KMS-11 (cell line): ENCODE data around the gene TEX14.
"Not testable (repeated sequence)": the region's sequence is repeated elsewhere in the genome, so short reads cannot be mapped to it uniquely, and the experiment has no call there.

Source experiments
- H2AFZ ChIP-seq: fragments of 200-600 bp; sonication (generic); 2 replicates; pipeline ENCODE4 v1.6.1; 2016; ENCODE audit warnings: antibody characterized with exemption, mixed run types, low read depth
- H3K27ac ChIP-seq: fragments of 200-600 bp; sonication (generic); 2 replicates; pipeline ENCODE4 v1.6.1; 2016; ENCODE audit warnings: mild to moderate bottlenecking, mixed run types
- H3K27me3 ChIP-seq: fragments of 200-600 bp; sonication (generic); 2 replicates; pipeline ENCODE4 v1.6.1; 2017; ENCODE audit warnings: mild to moderate bottlenecking, low read depth, mixed run types, moderate library complexity; ENCODE audit not compliant: insufficient read depth
- H3K36me3 ChIP-seq: fragments of 200-600 bp; sonication (generic); 2 replicates; pipeline ENCODE4 v1.6.1; 2017; ENCODE audit warnings: mild to moderate bottlenecking, mixed run types; ENCODE audit not compliant: insufficient read depth
- H3K4me1 ChIP-seq: fragments of 200-600 bp; sonication (generic); 2 replicates; pipeline ENCODE4 v1.6.1; 2016; ENCODE audit warnings: mild to moderate bottlenecking, low read depth, mixed run types; ENCODE audit not compliant: poor library complexity, severe bottlenecking
- H3K4me2 ChIP-seq: fragments of 200-600 bp; sonication (generic); 2 replicates; pipeline ENCODE4 v1.7.0; 2016; ENCODE audit warnings: mild to moderate bottlenecking, mixed run types
- H3K4me3 ChIP-seq: fragments of 200-600 bp; sonication (generic); IDR thresholded peaks from 2 replicates; pipeline ENCODE4 v1.6.1; 2017; ENCODE audit warnings: low read depth, low read length, mixed read lengths; ENCODE audit not compliant: insufficient read depth
- H3K79me2 ChIP-seq: fragments of 200-600 bp; sonication (generic); 2 replicates; pipeline ENCODE4 v1.6.1; 2016; ENCODE audit warnings: low read depth, mixed run types; ENCODE audit not compliant: insufficient read depth
- H3K9ac ChIP-seq: fragments of 200-600 bp; sonication (generic); 2 replicates; pipeline ENCODE4 v1.6.1; 2016; ENCODE audit warnings: mild to moderate bottlenecking, mixed run types
- H4K20me1 ChIP-seq: fragments of 200-600 bp; sonication (generic); 2 replicates; pipeline ENCODE4 v1.6.1; 2016; ENCODE audit warnings: mild to moderate bottlenecking, mixed run types; ENCODE audit not compliant: insufficient read depth
- CTCF ChIP-seq: fragments of 200-600 bp; sonication (generic); conservative IDR thresholded peaks from 2 replicates; pipeline ENCODE4 v1.6.1; 2017; ENCODE audit warnings: low read depth, mild to moderate bottlenecking, antibody characterized with exemption, low read length, moderate library complexity, mixed read lengths

The TEX14 gene

GRCh38 chr17:58688521-58688920 lies 3.3 kb downstream of the TEX14 start:
- Histone ChIP-seq H2AFZ (no peak overlapping the region), H3K4me1 (peaks cover 9% of the 10 kb centered on the region), H3K4me2 (no peak overlapping the region), H3K27me3 (no peaks in the 10 kb centered on the region), H4K20me1 (no peaks in the 10 kb centered on the region), H3K9ac (no peak overlapping the region), H3K4me3 (no peak overlapping the region), H3K79me2 (peaks cover 9% of the 10 kb centered on the region), H3K27ac (no peak overlapping the region), H3K36me3 (no peaks in the 10 kb centered on the region)
- no peak for TF ChIP-seq CTCF

GRCh38 chr17:58686980-58687379 lies 4.9 kb downstream of the TEX14 start:
- H3K9ac ChIP-seq, result no peak overlapping the region
- H3K4me3 ChIP-seq, result no peak overlapping the region
- no peak for TF ChIP-seq CTCF
- H2AFZ ChIP-seq, result no peak overlapping the region
- H3K36me3 ChIP-seq, result no peaks in the 10 kb centered on the region
- peaks cover 2% of the 10 kb centered on the region for H3K4me1 ChIP-seq
- H3K27me3 ChIP-seq, result no peaks in the 10 kb centered on the region
- H4K20me1 ChIP-seq, result no peaks in the 10 kb centered on the region
- H3K79me2 ChIP-seq, result no peaks in the 10 kb centered on the region
- no peak overlapping the region for H3K27ac ChIP-seq
- H3K4me2 ChIP-seq, result no peak overlapping the region

- H3K4me1 ChIP-seq, H3K27ac ChIP-seq, H3K4me2 ChIP-seq, H3K9ac ChIP-seq, H3K36me3 ChIP-seq, H2AFZ ChIP-seq, H3K4me3 ChIP-seq, H3K79me2 ChIP-seq, H3K27me3 ChIP-seq, H4K20me1 ChIP-seq: not testable (repeated sequence)
Observed at GRCh38 chr17:58684462-58684861, 7.4 kb downstream of the TEX14 start.

- H2AFZ ChIP-seq, result no peak overlapping the region
- no peaks in the 10 kb centered on the region for H3K36me3 ChIP-seq
- no peaks in the 10 kb centered on the region for H3K4me1 ChIP-seq
- H4K20me1 ChIP-seq, result no peaks in the 10 kb centered on the region
- no peak overlapping the region for H3K4me3 ChIP-seq
- no peaks in the 10 kb centered on the region for H3K27me3 ChIP-seq
- H3K27ac ChIP-seq, result no peak overlapping the region
- H3K9ac ChIP-seq, result no peak overlapping the region
- no peak for TF ChIP-seq CTCF
- H3K4me2 ChIP-seq, result no peak overlapping the region
- no peaks in the 10 kb centered on the region for H3K79me2 ChIP-seq
Observed at GRCh38 chr17:58684003-58684402, 7.8 kb downstream of the TEX14 start.

GRCh38 chr17:58680038-58680369 lies 11.8 kb downstream of the TEX14 start:
- H2AFZ ChIP-seq, result no peak overlapping the region
- TF ChIP-seq CTCF, result no peak
- no peaks in the 10 kb centered on the region for H3K79me2 ChIP-seq
- no peaks in the 10 kb centered on the region for H3K36me3 ChIP-seq
- H3K27me3 ChIP-seq, result no peaks in the 10 kb centered on the region
- H4K20me1 ChIP-seq, result no peaks in the 10 kb centered on the region
- H3K9ac ChIP-seq, result no peak overlapping the region
- H3K27ac ChIP-seq, result no peak overlapping the region
- no peak overlapping the region for H3K4me2 ChIP-seq
- H3K4me1 ChIP-seq, result no peaks in the 10 kb centered on the region
- H3K4me3 ChIP-seq, result no peak overlapping the region
